ENCODE measurements around the gene HBA1.
"Not testable (repeated sequence)": the region's sequence is repeated elsewhere in the genome, so short reads cannot be mapped to it uniquely, and the experiment has no call there.

Gene HBA1

GRCh38 chr16:176006-176405 is 474 bp upstream of the HBA1 start:
- H3K9me3 Mint-ChIP-seq; H3K4me3 Mint-ChIP-seq; DNase-seq; H3K36me3 Mint-ChIP-seq (ENCODE audit: low read depth); H3K27ac Mint-ChIP-seq: not testable (repeated sequence)
- H3K4me1 Mint-ChIP-seq, result peaks cover 18% of the 10 kb centered on the region
- ATAC-seq, result peak; percentile 9
- peaks cover 55% of the 10 kb centered on the region for H3K27me3 Mint-ChIP-seq

- peaks cover 16% of the 10 kb centered on the region for H3K4me1 Mint-ChIP-seq
- DNase-seq, result no peak
- no peak for ATAC-seq
- H3K4me3 Mint-ChIP-seq, result peak overlapping the region; percentile 2
- H3K27me3 Mint-ChIP-seq, result peaks cover 49% of the 10 kb centered on the region
- H3K36me3 Mint-ChIP-seq (ENCODE audit: low read depth), result no peaks in the 10 kb centered on the region
- no peaks in the 10 kb centered on the region for H3K9me3 Mint-ChIP-seq
- no peak overlapping the region for H3K27ac Mint-ChIP-seq
These were observed 928 bp downstream of the HBA1 start for GRCh38 chr16:177394-177822.

- Mint-ChIP-seq H3K4me3 (peak overlapping the region; percentile 2), H3K4me1 (peaks cover 16% of the 10 kb centered on the region), H3K27ac (no peak overlapping the region), H3K9me3 (no peaks in the 10 kb centered on the region), H3K27me3 (peaks cover 49% of the 10 kb centered on the region), H3K36me3 (ENCODE audit: low read depth) (no peaks in the 10 kb centered on the region)
- no peak for DNase-seq
- ATAC-seq, result no peak
These were observed 1.6 kb downstream of the HBA1 start for GRCh38 chr16:177981-178667.

- Mint-ChIP-seq H3K4me3 (no peak overlapping the region), H3K27me3 (peaks cover 46% of the 10 kb centered on the region), H3K9me3 (no peaks in the 10 kb centered on the region), H3K27ac (no peak overlapping the region), H3K36me3 (ENCODE audit: low read depth) (no peaks in the 10 kb centered on the region), H3K4me1 (peaks cover 12% of the 10 kb centered on the region)
- DNase-seq (no peak), ATAC-seq (no peak)
These were observed 2.2 kb downstream of the HBA1 start for GRCh38 chr16:178668-179015.

GRCh38 chr16:179211-180092 is 3.0 kb downstream of the HBA1 start:
- peaks cover 12% of the 10 kb centered on the region for H3K4me1 Mint-ChIP-seq
- no peaks in the 10 kb centered on the region for H3K36me3 Mint-ChIP-seq (ENCODE audit: low read depth)
- ATAC-seq (no peak), DNase-seq (no peak)
- peaks cover 42% of the 10 kb centered on the region for H3K27me3 Mint-ChIP-seq
- no peak overlapping the region for H3K4me3 Mint-ChIP-seq
- no peak overlapping the region for H3K27ac Mint-ChIP-seq
- H3K9me3 Mint-ChIP-seq, result no peaks in the 10 kb centered on the region

- DNase-seq, result peak; percentile 74
These were observed 3.7 kb downstream of the HBA1 start, which contains the start of gene HBQ1 for GRCh38 chr16:180101-180675. Gene HBQ1, plus strand, starts transcription at chr16:180459. Its CDS starts 28 bp downstream, at chr16:180487.

GRCh38 chr16:180681-181564 is 4.4 kb downstream of the HBA1 start:
- Mint-ChIP-seq H3K27ac (no peak overlapping the region), H3K9me3 (no peaks in the 10 kb centered on the region), H3K27me3 (peaks cover 30% of the 10 kb centered on the region), H3K4me3 (no peak overlapping the region), H3K36me3 (ENCODE audit: low read depth) (peaks cover 3% of the 10 kb centered on the region), H3K4me1 (peaks cover 10% of the 10 kb centered on the region)
- peak; percentile 74 for ATAC-seq
- peak; percentile 90 for DNase-seq

More at GRCh38 chr16:180101-180675, 3.7 kb downstream of the HBA1 start, which contains the start of gene HBQ1:
- H3K4me3 Mint-ChIP-seq, result no peak within 1 kb of the TSS
- H3K27me3 Mint-ChIP-seq, result peaks cover 35% of the 10 kb centered on the region
- H3K9me3 Mint-ChIP-seq, result no peaks in the 10 kb centered on the region
- H3K27ac Mint-ChIP-seq, result no peak within 1 kb of the TSS
- no peaks in the 10 kb centered on the region for H3K36me3 Mint-ChIP-seq (ENCODE audit: low read depth)
- peak; percentile 34 for ATAC-seq
- H3K4me1 Mint-ChIP-seq, result peaks cover 10% of the 10 kb centered on the region

- Mint-ChIP-seq H3K27ac (no peak overlapping the region), H3K4me1 (peaks cover 10% of the 10 kb centered on the region), H3K27me3 (peaks cover 28% of the 10 kb centered on the region), H3K36me3 (ENCODE audit: low read depth) (peaks cover 3% of the 10 kb centered on the region), H3K9me3 (no peaks in the 10 kb centered on the region), H3K4me3 (no peak overlapping the region)
- ATAC-seq (no peak), DNase-seq (no peak)
These were observed 5.1 kb downstream of the HBA1 start for GRCh38 chr16:181565-182021.

- DNase-seq (no peak), ATAC-seq (no peak)
- H3K9me3 Mint-ChIP-seq, result no peaks in the 10 kb centered on the region
- H3K36me3 Mint-ChIP-seq (ENCODE audit: low read depth), result peaks cover 8% of the 10 kb centered on the region
- peaks cover 18% of the 10 kb centered on the region for H3K27me3 Mint-ChIP-seq
- peaks cover 2% of the 10 kb centered on the region for H3K4me1 Mint-ChIP-seq
- peak overlapping the region; percentile 49 for H3K27ac Mint-ChIP-seq
- H3K4me3 Mint-ChIP-seq, result no peak overlapping the region
These were observed 6.5 kb downstream of the HBA1 start for GRCh38 chr16:183005-183404.

GRCh38 chr16:185213-185612 is 8.7 kb downstream of the HBA1 start:
- Mint-ChIP-seq H3K4me3 (no peak overlapping the region), H3K27ac (no peak overlapping the region), H3K27me3 (no peaks in the 10 kb centered on the region), H3K4me1 (no peaks in the 10 kb centered on the region), H3K9me3 (no peaks in the 10 kb centered on the region), H3K36me3 (ENCODE audit: low read depth) (peaks cover 25% of the 10 kb centered on the region)
- no peak for DNase-seq
- ATAC-seq, result no peak

GRCh38 chr16:185691-186090 is 9.2 kb downstream of the HBA1 start:
- no peaks in the 10 kb centered on the region for H3K4me1 Mint-ChIP-seq
- DNase-seq, result no peak
- no peaks in the 10 kb centered on the region for H3K27me3 Mint-ChIP-seq
- H3K36me3 Mint-ChIP-seq (ENCODE audit: low read depth), result peaks cover 28% of the 10 kb centered on the region
- no peak for ATAC-seq
- H3K9me3 Mint-ChIP-seq, result no peaks in the 10 kb centered on the region
- H3K4me3 Mint-ChIP-seq, result no peak overlapping the region
- no peak overlapping the region for H3K27ac Mint-ChIP-seq

GRCh38 chr16:187330-187729 is 10.8 kb downstream of the HBA1 start:
- ATAC-seq, result no peak
- peaks cover 38% of the 10 kb centered on the region for H3K36me3 Mint-ChIP-seq (ENCODE audit: low read depth)
- no peaks in the 10 kb centered on the region for H3K9me3 Mint-ChIP-seq
- H3K4me1 Mint-ChIP-seq, result no peaks in the 10 kb centered on the region
- no peak overlapping the region for H3K27ac Mint-ChIP-seq
- no peak overlapping the region for H3K4me3 Mint-ChIP-seq
- DNase-seq, result no peak
- no peaks in the 10 kb centered on the region for H3K27me3 Mint-ChIP-seq

GRCh38 chr16:188674-189073 is 12.2 kb downstream of the HBA1 start:
- H3K4me1 Mint-ChIP-seq, result no peaks in the 10 kb centered on the region
- DNase-seq (no peak), ATAC-seq (peak; percentile 26)
- H3K9me3 Mint-ChIP-seq, result no peaks in the 10 kb centered on the region
- no peaks in the 10 kb centered on the region for H3K27me3 Mint-ChIP-seq
- H3K4me3 Mint-ChIP-seq, result no peak overlapping the region
- H3K27ac Mint-ChIP-seq, result no peak overlapping the region
- H3K36me3 Mint-ChIP-seq (ENCODE audit: low read depth), result peaks cover 49% of the 10 kb centered on the region

- H3K36me3 Mint-ChIP-seq (ENCODE audit: low read depth), result peaks cover 54% of the 10 kb centered on the region
- DNase-seq (no peak), ATAC-seq (no peak)
- H3K4me1 Mint-ChIP-seq, result no peaks in the 10 kb centered on the region
- H3K27ac Mint-ChIP-seq, result no peak overlapping the region
- no peaks in the 10 kb centered on the region for H3K27me3 Mint-ChIP-seq
- no peaks in the 10 kb centered on the region for H3K9me3 Mint-ChIP-seq
- no peak overlapping the region for H3K4me3 Mint-ChIP-seq
These were observed 13.2 kb downstream of the HBA1 start for GRCh38 chr16:189604-190186.
